ENCODE data around the gene GDF7. TPM values are rescaled to one million over a fixed set of nuclear protein-coding genes. Genes with fewer than 3 reads are reported as not detected.

Gene GDF7
- total RNA-seq, 1 experiment from 2014 or later: 0.04 TPM

- Histone ChIP-seq H3K27me3 (ENCODE audit: insufficient read depth, low read length) (no peaks in the 10 kb centered on the region), H2AK5ac (ENCODE audit: insufficient read length, low read length) (no peak overlapping the region), H2BK15ac (ENCODE audit: low read depth, low read length) (no peak overlapping the region), H3K79me1 (ENCODE audit: insufficient read depth, low read depth, low read length, poor library complexity, severe bottlenecking) (no peaks in the 10 kb centered on the region), H3K4ac (ENCODE audit: low read depth, low read length) (no peak overlapping the region), H4K91ac (ENCODE audit: insufficient read length, low read depth, low read length) (no peak overlapping the region), H3K4me1 (ENCODE audit: insufficient read depth, low read length) (no peaks in the 10 kb centered on the region), H2AFZ (ENCODE audit: low read length) (no peak overlapping the region), H3K9me3 (ENCODE audit: control insufficient read depth, low read depth, low read length) (no peaks in the 10 kb centered on the region), H3K14ac (ENCODE audit: insufficient read depth, low read length) (no peak overlapping the region), H4K20me1 (ENCODE audit: control insufficient read depth, insufficient read depth, insufficient read length) (no peaks in the 10 kb centered on the region), H2BK120ac (ENCODE audit: low read depth, low read length, poor library complexity, severe bottlenecking) (no peak overlapping the region), H3K79me2 (ENCODE audit: insufficient read depth, low read length) (no peaks in the 10 kb centered on the region), H3K18ac (ENCODE audit: insufficient read length, low read depth, low read length) (no peak overlapping the region), H3K9ac (ENCODE audit: extremely low read depth, insufficient read length, low read length) (no peak overlapping the region), H3T11ph (ENCODE audit: low read length) (no peak overlapping the region), H2BK5ac (ENCODE audit: insufficient read length, low read length) (no peak overlapping the region), H3K56ac (ENCODE audit: insufficient read length, low read depth, low read length) (no peak overlapping the region), H4K8ac (replicated peaks; ENCODE audit: insufficient read length, low read depth, low read length) (no peak overlapping the region), H2BK12ac (ENCODE audit: insufficient read length, low read depth, low read length) (no peak overlapping the region), H2BK20ac (ENCODE audit: low read depth, low read length, poor library complexity, severe bottlenecking) (no peak overlapping the region), H4K5ac (ENCODE audit: insufficient read length, low read depth, low read length) (no peak overlapping the region), H3K23ac (ENCODE audit: insufficient read length, low read depth, low read length) (no peak overlapping the region), H3K4me2 (ENCODE audit: insufficient read depth, insufficient read length, low read length) (no peak overlapping the region), H3K27ac (ENCODE audit: insufficient read length, low read depth, low read length) (no peak overlapping the region), H3K23me2 (ENCODE audit: insufficient read length, low read depth, low read length, poor library complexity, severe bottlenecking) (no peaks in the 10 kb centered on the region)
- H3K27me3 Mint-ChIP-seq (ENCODE audit: low read depth): no peaks in the 10 kb centered on the region
- H3K36me3 Mint-ChIP-seq (ENCODE audit: insufficient read depth in 1 of 3, low read depth in 3 of 3): peaks cover 5 to 8% (median 5%) of the 10 kb centered on the region in 3 experiments; a peak in 5 of 7 replicates
- WGBS (ENCODE audit: extremely low coverage, insufficient read length, low lambda C conversion rate): no CpG with 5 or more reads among the region's 3 CpGs
- H3K27ac Mint-ChIP-seq: no peak overlapping the region
- no peaks in the 10 kb centered on the region; a peak in 1 of 5 replicates for H3K9me3 Mint-ChIP-seq
- no peak overlapping the region for H3K4me3 Mint-ChIP-seq
- no peaks in the 10 kb centered on the region for H3K4me1 Mint-ChIP-seq
- DNase-seq: no peak
- no peak for TF ChIP-seq CTCF (conservative IDR thresholded peaks at IDR 0.05)
These were observed 26.4 kb downstream of the GDF7 start for GRCh38 chr2:20693317-20693716.

Data from H9 (cell line).